H1 (cell line): Measurements from ENCODE around the gene HNF1A.

Experiments
- CTCF ChIP-seq, 3 experiments: IDR thresholded peaks; 1 replicate in 2 of 3; 2 replicates in 1 of 3; pipeline versions ENCODE4 v1.5.1 to v1.6.1; 2011; ENCODE audit warnings: low read length in 3 of 3, mild to moderate bottlenecking in 3 of 3, inconsistent platforms in 2 of 3, low read depth in 1 of 3, moderate library complexity in 1 of 3; ENCODE audit not compliant: insufficient read depth in 1 of 3; ENCODE audit errors: control extremely low read depth in 1 of 3
- EZH2 ChIP-seq: fragments of 200-600 bp; sonication (generic); IDR thresholded peaks from 2 replicates; pipeline ENCODE4 v1.7.1; 2012; ENCODE audit warnings: low read depth, mild to moderate bottlenecking, moderate library complexity, low read length, inconsistent platforms; ENCODE audit not compliant: severe bottlenecking
- FOSL1 ChIP-seq: IDR thresholded peaks from 2 replicates; pipeline ENCODE4 v1.6.1; 2011; ENCODE audit warnings: mild to moderate bottlenecking, low read depth, low read length, moderate library complexity; ENCODE audit not compliant: insufficient read depth
- GABPA ChIP-seq: IDR thresholded peaks from 2 replicates; pipeline ENCODE4 v1.6.1; 2011; ENCODE audit warnings: mild to moderate bottlenecking, low read length, moderate library complexity, borderline replicate concordance; ENCODE audit not compliant: insufficient read depth
- RBBP5 ChIP-seq: IDR thresholded peaks from 2 replicates; pipeline ENCODE4 v1.7.1; 2012; ENCODE audit warnings: low read depth, mild to moderate bottlenecking, inconsistent platforms, low read length, moderate library complexity, borderline replicate concordance
- SIN3A ChIP-seq, 2 experiments: IDR thresholded peaks in 1 of 2; conservative IDR thresholded peaks in 1 of 2; 2 replicates each; pipeline ENCODE4 v1.6.1; 2011 to 2012; ENCODE audit warnings: low read length in 2 of 2, improper control_type of control experiment in 1 of 2, low read depth in 1 of 2, mild to moderate bottlenecking in 1 of 2
- TAF1 ChIP-seq: IDR thresholded peaks from 2 replicates; pipeline ENCODE4 v1.6.1; 2011; ENCODE audit warnings: mild to moderate bottlenecking, low read depth, low read length
- YY1 ChIP-seq: IDR thresholded peaks from 2 replicates; pipeline ENCODE4 v1.6.1; 2011; ENCODE audit warnings: low read depth, mild to moderate bottlenecking, low read length
- ZNF274 ChIP-seq: IDR thresholded peaks from 2 replicates; pipeline ENCODE4 v1.7.0; 2012; ENCODE audit warnings: low read length, borderline replicate concordance; ENCODE audit errors: extremely low read depth

DNA sequence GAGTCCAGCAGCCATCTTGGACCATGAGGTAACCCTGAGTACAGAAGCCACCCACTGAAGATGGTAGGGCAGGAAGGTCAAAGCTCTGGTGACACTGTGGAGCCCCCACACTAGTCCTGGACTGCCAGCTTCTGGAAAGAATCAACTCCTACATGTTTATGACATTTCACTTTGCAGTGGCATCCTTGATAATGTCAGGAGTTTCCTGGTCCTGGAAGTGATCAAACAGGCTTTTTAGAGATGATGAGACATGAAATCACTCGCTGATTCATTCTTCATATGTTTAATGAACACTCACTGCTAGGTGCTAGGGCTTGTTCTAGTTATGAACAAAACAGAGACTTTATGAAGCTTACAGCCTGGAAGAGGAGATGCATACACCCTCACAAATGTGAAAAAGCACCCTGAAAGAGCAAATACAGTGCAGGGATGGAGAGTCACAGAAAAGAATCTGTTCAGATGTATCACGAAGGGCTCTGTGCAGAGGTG, 15.8 kb upstream of the HNF1A start:
- no peak for TF ChIP-seq CTCF (IDR thresholded peaks at IDR 0.05; ENCODE audit: control extremely low read depth in 1 of 3, insufficient read depth in 1 of 3, low read depth in 1 of 3, low read length in 3 of 3)
- no peak for TF ChIP-seq TAF1
- no peak for TF ChIP-seq FOSL1
- TF ChIP-seq RBBP5 = no peak
- no peak for TF ChIP-seq ZNF274
- no peak for TF ChIP-seq EZH2
- TF ChIP-seq SIN3A (conservative IDR thresholded peaks at IDR 0.05 in 1 of 2, IDR thresholded peaks at IDR 0.05 in 1 of 2; ENCODE audit: low read depth in 1 of 2, low read length in 2 of 2) = no peak
- no peak for TF ChIP-seq GABPA
- TF ChIP-seq YY1 = no peak
